ENCODE results near the gene ABTB2. TPM values are rescaled to one million over a fixed set of nuclear protein-coding genes. Genes with fewer than 3 reads are reported as not detected.

ABTB2 gene
- total RNA-seq, 2 experiments from 2014 or later = 0.97 TPM

DNA sequence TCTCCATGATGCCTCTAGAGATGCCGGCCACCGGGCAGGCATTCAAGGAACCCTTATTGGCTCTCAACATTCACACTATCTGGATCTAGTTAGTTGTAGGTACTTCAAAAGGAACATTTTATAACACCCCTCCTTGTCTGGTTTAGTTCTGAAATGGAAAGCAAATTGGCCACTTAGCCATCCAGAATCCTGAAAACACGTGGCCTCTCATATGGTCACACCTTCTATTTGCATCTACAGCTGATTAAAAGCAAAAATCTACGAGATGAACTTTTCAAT is 29.2 kb downstream of the ABTB2 start:
- DNase-seq (no peak), ATAC-seq (no peak)
- H3K36me3 Mint-ChIP-seq (ENCODE audit: low read depth) = no peaks in the 10 kb centered on the region
- H3K27ac Mint-ChIP-seq = no peak overlapping the region
- POLR2A ChIA-PET = no interaction called here
- H3K9me3 Mint-ChIP-seq (ENCODE audit: insufficient read depth) = no peaks in the 10 kb centered on the region
- H3K4me3 Mint-ChIP-seq = no peak overlapping the region
- H3K27me3 Mint-ChIP-seq (ENCODE audit: low read depth) = peaks cover 14% of the 10 kb centered on the region
- CTCF ChIA-PET = no interaction called here
- no peaks in the 10 kb centered on the region for H3K4me1 Mint-ChIP-seq (ENCODE audit: low read depth)

DNA sequence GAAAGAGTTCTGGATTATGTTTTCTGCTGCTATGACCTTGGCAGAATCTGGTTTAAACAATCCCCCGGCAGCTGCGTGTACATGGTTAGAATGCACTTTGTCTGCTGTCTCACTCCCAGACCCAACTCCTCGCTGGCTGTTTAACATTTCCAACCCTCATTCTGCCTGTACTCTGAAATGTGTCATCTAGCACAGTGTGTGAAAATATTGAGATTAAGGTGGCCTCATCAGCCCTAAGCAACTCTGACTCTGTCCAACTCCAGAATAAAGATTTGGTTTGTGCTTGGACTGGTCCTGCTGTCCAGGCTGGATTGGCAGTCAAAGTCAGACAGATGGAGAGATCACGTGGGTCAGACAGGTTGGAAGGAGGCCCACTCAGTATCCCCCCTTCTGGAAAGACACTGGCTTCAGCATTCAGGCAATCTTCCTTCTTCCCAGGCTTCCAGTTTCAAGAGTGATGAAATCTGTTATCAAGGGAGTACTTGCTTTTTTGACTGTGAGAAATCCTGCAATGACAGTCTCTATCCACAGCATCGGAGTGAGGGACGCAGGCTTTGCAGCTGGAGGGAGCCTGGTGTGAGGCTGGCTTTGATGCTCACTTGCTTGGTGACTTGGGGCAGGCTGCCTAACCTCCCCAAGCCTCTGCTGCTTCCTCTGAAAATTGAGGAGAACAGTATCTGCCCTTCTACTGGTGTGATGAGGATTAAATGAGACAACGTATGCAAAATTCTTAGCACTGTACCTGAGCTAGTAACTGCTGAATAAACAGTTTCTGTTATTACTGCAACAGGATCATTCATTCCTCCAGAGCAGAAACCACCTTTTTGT is 29.8 kb downstream of the ABTB2 start:
- ChIA-PET POLR2A (no interaction called here), CTCF (no interaction called here)
- H3K36me3 Mint-ChIP-seq (ENCODE audit: low read depth) = no peaks in the 10 kb centered on the region
- H3K4me1 Mint-ChIP-seq (ENCODE audit: low read depth) = no peaks in the 10 kb centered on the region
- no peak overlapping the region for H3K4me3 Mint-ChIP-seq
- ATAC-seq = no peak
- peaks cover 14% of the 10 kb centered on the region for H3K27me3 Mint-ChIP-seq (ENCODE audit: low read depth)
- no peak overlapping the region for H3K27ac Mint-ChIP-seq
- no peak for DNase-seq
- no peaks in the 10 kb centered on the region for H3K9me3 Mint-ChIP-seq (ENCODE audit: insufficient read depth)

DNA sequence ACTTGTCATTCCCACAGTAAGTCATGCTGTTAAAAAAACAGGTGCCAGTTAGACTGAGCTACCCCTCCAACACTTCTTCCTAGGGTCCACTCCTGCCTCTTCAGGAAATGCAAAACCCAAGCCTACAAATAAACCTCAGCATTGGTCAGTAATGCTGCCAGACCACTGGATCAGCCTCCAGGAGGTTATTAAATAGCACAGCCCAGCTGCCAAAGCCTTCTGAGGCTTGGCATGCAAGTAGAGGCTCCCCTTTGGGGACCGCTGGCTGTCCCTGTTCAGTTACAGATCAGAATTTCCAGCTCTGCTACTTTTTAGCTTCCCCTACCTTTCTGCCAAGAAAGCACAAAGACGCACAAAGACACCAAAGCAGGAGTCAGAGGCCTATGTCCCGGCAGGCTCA is 33.3 kb downstream of the ABTB2 start:
- ATAC-seq = no peak
- Mint-ChIP-seq H3K9me3 (ENCODE audit: insufficient read depth) (no peaks in the 10 kb centered on the region), H3K4me1 (ENCODE audit: low read depth) (no peaks in the 10 kb centered on the region), H3K4me3 (no peak overlapping the region), H3K36me3 (ENCODE audit: low read depth) (no peaks in the 10 kb centered on the region), H3K27ac (no peak overlapping the region), H3K27me3 (ENCODE audit: low read depth) (peaks cover 8% of the 10 kb centered on the region)
- POLR2A ChIA-PET = no interaction called here
- no peak for DNase-seq
- CTCF ChIA-PET = no interaction called here

DNA sequence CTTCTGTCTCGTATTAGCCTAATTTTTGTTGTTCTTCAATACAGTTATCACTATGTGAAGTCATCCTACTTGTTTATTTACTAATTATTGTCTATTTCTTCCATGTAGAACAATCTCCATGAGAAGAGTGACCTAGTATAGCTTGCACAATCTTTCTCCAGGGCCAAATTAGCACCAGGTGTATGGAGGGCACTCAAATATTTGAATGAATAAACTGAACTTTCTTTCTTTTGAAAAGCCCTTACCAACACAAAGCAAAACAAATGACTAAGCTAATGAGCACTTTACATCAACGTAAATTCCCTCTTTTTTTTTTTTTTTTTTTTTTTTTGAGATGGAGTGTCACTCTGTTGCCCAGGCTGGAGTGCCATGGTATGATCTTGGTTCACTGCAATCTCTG is 34.2 kb downstream of the ABTB2 start:
- no peak overlapping the region for H3K4me3 Mint-ChIP-seq
- no peaks in the 10 kb centered on the region for H3K4me1 Mint-ChIP-seq (ENCODE audit: low read depth)
- ChIA-PET CTCF (no interaction called here), POLR2A (no interaction called here)
- H3K27ac Mint-ChIP-seq = no peak overlapping the region
- H3K9me3 Mint-ChIP-seq (ENCODE audit: insufficient read depth) = no peaks in the 10 kb centered on the region
- ATAC-seq = no peak
- no peaks in the 10 kb centered on the region for H3K36me3 Mint-ChIP-seq (ENCODE audit: low read depth)
- peaks cover 3% of the 10 kb centered on the region for H3K27me3 Mint-ChIP-seq (ENCODE audit: low read depth)
- no peak for DNase-seq

DNA sequence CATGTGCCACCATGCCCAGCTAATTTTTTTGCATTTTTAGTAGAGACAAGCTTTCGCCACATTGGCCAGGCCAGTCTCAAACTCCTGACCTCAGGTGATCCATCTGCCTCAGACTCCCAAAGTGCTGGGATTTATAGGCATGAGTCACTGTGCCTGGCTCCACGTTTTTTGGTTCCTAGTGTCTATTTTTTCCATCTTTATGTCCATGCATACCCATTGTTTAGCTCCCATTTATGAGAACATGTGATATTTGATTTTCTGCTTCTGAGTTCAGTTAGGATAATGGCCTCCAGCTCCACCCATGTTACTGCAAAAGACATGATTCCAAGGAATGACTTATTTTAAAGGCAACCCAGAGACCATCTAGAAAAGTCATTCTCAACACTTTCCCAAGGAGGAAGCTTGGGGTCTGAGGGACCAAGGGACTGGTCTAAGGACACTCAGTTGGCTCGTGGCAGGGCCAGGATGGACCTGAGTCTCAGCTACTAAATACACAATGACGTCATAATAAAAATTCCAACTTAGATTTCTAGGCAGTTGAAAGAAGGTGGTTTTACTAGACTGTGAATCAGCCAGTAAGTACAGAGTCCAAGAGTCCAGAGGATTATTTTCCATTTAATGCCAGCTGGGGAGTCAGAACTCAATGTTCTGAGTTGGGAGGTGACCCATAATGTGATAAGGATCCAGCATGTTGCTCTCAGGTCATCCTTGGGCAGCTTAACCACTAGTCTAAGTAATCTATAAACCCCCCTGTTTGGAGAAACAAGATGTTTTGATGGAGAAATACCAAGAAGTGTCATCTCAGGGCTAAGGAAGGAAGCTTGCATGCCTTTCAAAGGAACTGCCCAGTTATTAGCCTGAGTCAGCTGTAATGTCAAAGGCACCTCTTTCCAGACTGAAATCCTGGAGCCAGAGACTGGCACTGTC is 39.4 kb downstream of the ABTB2 start:
- Mint-ChIP-seq H3K36me3 (ENCODE audit: low read depth) (no peaks in the 10 kb centered on the region), H3K9me3 (ENCODE audit: insufficient read depth) (no peaks in the 10 kb centered on the region), H3K27ac (no peak overlapping the region), H3K4me1 (ENCODE audit: low read depth) (peaks cover 17% of the 10 kb centered on the region), H3K4me3 (no peak overlapping the region), H3K27me3 (ENCODE audit: low read depth) (peaks cover 6% of the 10 kb centered on the region)
- no peak for DNase-seq
- CTCF ChIA-PET = interaction anchor here (1.3 kb wide), 1 partner anchor 144 kb away, joined by 4 read pairs; no protein-coding TSS in a partner anchor
- ATAC-seq = no peak
- POLR2A ChIA-PET = interaction anchor here (0.6 kb wide), 1 partner anchor 582 kb away, joined by 3 read pairs; no protein-coding TSS in a partner anchor

DNA sequence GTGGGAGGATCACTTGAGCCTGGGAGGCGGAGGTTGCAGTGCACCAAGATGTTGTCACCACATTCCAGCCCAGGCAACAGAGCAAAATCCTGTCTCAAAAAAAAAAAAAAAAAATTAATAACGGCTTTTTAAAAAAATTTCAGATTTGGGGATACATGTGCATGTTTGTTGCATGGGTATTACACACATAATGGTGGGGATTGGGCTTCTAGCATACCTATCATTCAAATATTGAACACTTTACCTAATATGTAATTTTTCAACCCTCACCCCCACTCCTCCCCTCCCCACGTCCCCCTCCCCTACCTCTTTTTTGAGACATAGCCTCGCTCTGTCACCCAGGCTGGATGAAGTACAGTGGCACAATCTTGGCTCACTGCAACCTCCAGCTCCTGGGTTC is 40.1 kb downstream of the ABTB2 start:
- CTCF ChIA-PET = no interaction called here
- H3K9me3 Mint-ChIP-seq (ENCODE audit: insufficient read depth) = no peaks in the 10 kb centered on the region
- DNase-seq = no peak
- H3K4me3 Mint-ChIP-seq = no peak overlapping the region
- H3K27ac Mint-ChIP-seq = no peak overlapping the region
- POLR2A ChIA-PET = interaction anchor here (0.6 kb wide), 1 partner anchor 581 kb away, joined by 3 read pairs; no protein-coding TSS in a partner anchor
- H3K36me3 Mint-ChIP-seq (ENCODE audit: low read depth) = no peaks in the 10 kb centered on the region
- peaks cover 24% of the 10 kb centered on the region for H3K4me1 Mint-ChIP-seq (ENCODE audit: low read depth)
- no peak for ATAC-seq
- peaks cover 5% of the 10 kb centered on the region for H3K27me3 Mint-ChIP-seq (ENCODE audit: low read depth)

DNA sequence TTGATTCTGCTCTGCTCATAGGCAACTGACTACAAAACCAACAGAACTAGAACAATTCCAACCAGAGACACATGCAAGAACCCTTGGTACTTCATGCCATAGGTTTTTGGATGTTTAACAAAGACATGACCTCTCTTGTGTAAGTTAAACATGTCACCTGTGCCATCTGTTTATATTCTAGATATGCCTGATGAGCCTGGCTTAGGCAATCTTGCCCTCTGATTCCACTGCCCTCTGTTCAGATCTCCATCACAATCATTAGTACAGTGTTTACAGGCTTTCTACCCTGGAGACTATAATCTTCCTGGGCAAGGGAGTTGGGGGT is 40.8 kb downstream of the ABTB2 start:
- DNase-seq (no peak), ATAC-seq (no peak)
- no peak overlapping the region for H3K4me3 Mint-ChIP-seq
- H3K4me1 Mint-ChIP-seq (ENCODE audit: low read depth) = peaks cover 29% of the 10 kb centered on the region
- H3K9me3 Mint-ChIP-seq (ENCODE audit: insufficient read depth) = no peaks in the 10 kb centered on the region
- ChIA-PET POLR2A (no interaction called here), CTCF (no interaction called here)
- no peak overlapping the region for H3K27ac Mint-ChIP-seq
- no peaks in the 10 kb centered on the region for H3K36me3 Mint-ChIP-seq (ENCODE audit: low read depth)
- peaks cover 5% of the 10 kb centered on the region for H3K27me3 Mint-ChIP-seq (ENCODE audit: low read depth)

DNA sequence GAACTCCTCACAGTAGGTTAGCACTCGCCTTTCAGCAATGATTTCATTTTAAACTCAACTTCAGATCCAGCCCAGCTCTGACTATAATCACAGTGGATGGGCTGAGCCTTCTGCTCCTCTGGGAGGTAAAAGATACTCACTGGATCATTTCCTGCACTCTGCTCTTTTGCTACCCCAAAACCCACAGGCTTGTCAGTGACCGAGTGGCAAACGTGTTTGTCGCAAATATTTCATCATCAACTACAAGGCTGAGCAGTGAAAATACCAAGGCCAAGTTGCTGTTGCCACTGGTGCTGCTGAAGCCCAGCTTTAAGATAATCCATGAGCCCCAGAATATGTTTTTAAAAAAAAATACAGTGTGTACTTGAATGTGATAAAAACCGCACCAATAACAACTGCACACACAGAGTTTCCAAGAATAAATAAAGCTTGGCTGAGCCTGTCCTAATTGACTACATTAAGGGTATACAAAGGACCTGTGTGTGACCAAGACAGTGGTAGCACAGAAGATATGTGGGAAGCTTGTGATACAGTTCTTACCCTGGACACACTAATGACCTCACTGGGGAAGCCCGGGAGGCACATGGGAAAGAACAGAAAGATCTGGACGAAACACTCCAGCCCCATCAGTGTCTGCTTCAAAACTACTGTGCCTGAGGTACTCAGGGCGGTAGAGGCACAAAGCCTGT is 41.3 kb downstream of the ABTB2 start:
- Mint-ChIP-seq H3K36me3 (ENCODE audit: low read depth) (no peaks in the 10 kb centered on the region), H3K27ac (no peak overlapping the region), H3K4me3 (no peak overlapping the region), H3K9me3 (ENCODE audit: insufficient read depth) (no peaks in the 10 kb centered on the region), H3K4me1 (ENCODE audit: low read depth) (peaks cover 29% of the 10 kb centered on the region), H3K27me3 (ENCODE audit: low read depth) (peaks cover 5% of the 10 kb centered on the region)
- CTCF ChIA-PET = no interaction called here
- POLR2A ChIA-PET = no interaction called here
- ATAC-seq (no peak), DNase-seq (no peak)

DNA sequence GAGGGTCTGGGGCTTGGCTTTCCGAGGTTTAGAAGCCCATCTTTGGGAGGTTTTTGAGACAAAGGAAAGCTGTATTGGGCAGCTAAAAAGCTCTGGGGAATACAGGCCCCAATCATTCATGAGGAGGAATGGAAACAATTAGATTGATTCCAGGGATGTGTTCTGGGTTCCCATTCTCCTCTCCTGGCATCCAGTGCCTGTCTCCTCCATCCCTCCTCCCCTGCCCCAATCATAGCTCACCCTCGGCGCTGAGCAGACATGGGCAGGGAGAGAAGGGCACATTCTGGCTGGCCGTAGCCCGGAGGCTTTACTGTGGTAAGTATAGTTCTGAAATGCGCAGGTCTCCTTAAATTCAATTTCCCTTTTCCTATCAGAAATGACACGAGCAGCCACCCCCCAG is 42.4 kb downstream of the ABTB2 start:
- Mint-ChIP-seq H3K27ac (no peak overlapping the region), H3K4me1 (ENCODE audit: low read depth) (peaks cover 36% of the 10 kb centered on the region), H3K4me3 (no peak overlapping the region), H3K27me3 (ENCODE audit: low read depth) (peaks cover 5% of the 10 kb centered on the region), H3K9me3 (ENCODE audit: insufficient read depth) (no peaks in the 10 kb centered on the region), H3K36me3 (ENCODE audit: low read depth) (no peaks in the 10 kb centered on the region)
- CTCF ChIA-PET = no interaction called here
- POLR2A ChIA-PET = no interaction called here
- no peak for DNase-seq
- ATAC-seq = no peak

DNA sequence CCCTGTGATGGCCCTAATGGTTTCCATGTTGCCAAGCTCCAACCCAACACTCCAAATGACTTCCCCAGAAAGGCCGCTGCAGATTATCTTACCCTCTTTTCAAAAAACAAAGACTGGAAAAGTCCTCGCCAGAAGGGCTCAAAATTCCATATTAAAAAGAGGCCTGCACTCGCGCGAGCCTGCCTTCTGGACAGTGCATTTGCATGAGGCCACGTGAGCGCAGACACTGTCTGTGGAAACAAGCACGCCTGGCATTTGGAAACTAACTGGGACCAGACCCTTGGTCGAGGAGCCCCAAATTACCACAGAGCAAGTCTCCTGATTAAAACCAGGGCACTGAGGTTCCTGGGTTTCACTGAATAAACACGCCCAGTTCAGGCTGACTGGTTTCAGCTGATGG is 42.9 kb downstream of the ABTB2 start:
- no peaks in the 10 kb centered on the region for H3K9me3 Mint-ChIP-seq (ENCODE audit: insufficient read depth)
- H3K36me3 Mint-ChIP-seq (ENCODE audit: low read depth) = no peaks in the 10 kb centered on the region
- H3K4me3 Mint-ChIP-seq = no peak overlapping the region
- peaks cover 9% of the 10 kb centered on the region for H3K27me3 Mint-ChIP-seq (ENCODE audit: low read depth)
- H3K4me1 Mint-ChIP-seq (ENCODE audit: low read depth) = peaks cover 41% of the 10 kb centered on the region
- ChIA-PET POLR2A (no interaction called here), CTCF (no interaction called here)
- DNase-seq = no peak
- ATAC-seq = no peak
- no peak overlapping the region for H3K27ac Mint-ChIP-seq

DNA sequence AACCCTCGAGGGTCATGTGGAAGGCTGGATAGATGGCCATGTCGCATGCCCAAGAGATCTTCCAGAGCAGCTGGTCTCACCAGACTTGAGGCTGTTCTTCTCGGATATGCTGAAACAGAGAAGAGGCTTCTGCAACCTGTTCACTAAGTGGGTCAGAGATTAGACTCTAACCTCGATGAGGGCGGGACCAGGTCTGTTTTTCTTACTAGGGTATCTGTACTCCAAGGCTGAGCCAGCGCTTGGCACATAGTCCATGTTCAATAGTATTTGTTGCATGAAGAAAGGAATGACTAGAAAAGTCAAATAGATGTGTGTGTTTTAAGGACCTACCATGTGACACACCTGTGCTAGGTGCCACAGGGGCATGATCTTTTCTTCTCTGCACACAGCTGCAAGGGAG is 43.6 kb downstream of the ABTB2 start:
- no peak for DNase-seq
- Mint-ChIP-seq H3K36me3 (ENCODE audit: low read depth) (no peaks in the 10 kb centered on the region), H3K27ac (no peak overlapping the region), H3K4me1 (ENCODE audit: low read depth) (peaks cover 45% of the 10 kb centered on the region), H3K4me3 (no peak overlapping the region), H3K9me3 (ENCODE audit: insufficient read depth) (no peaks in the 10 kb centered on the region), H3K27me3 (ENCODE audit: low read depth) (peaks cover 9% of the 10 kb centered on the region)
- ATAC-seq = no peak
- ChIA-PET POLR2A (no interaction called here), CTCF (no interaction called here)

DNA sequence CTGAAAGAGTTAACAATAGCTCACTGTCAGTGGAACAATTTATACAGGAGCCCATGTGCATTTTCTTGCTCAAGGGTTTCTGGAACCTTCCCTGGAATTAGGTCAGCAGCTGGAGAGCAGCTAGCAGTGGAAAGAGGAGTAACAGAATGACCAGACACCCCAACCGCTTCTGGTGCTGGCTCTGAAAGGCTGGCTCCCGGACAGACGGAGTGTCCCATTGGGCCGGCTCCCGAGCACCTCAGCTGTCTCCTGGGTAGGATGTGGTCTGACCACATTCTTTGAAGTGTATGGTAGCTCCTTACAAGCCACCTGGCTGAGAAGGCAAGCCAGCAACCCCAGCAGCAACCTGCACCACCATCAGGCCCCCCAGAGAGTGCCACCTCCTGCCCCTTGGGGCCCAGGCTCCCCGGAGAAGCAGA is 44.7 kb downstream of the ABTB2 start:
- peak; percentile 77 for DNase-seq
- H3K9me3 Mint-ChIP-seq (ENCODE audit: insufficient read depth) = no peaks in the 10 kb centered on the region
- H3K27ac Mint-ChIP-seq = no peak overlapping the region
- ATAC-seq = peak; percentile 88
- H3K4me1 Mint-ChIP-seq (ENCODE audit: low read depth) = peaks cover 56% of the 10 kb centered on the region
- H3K4me3 Mint-ChIP-seq = peak overlapping the region; percentile 15
- CTCF ChIA-PET = interaction anchor here (0.7 to 2.0 kb wide), 6 partner anchors 8 to 139 kb away, joined by 3 to 11 read pairs (median 4); partner anchors contain the start of gene ABTB2
- H3K27me3 Mint-ChIP-seq (ENCODE audit: low read depth) = peaks cover 5% of the 10 kb centered on the region
- H3K36me3 Mint-ChIP-seq (ENCODE audit: low read depth) = no peaks in the 10 kb centered on the region
- POLR2A ChIA-PET = no interaction called here

Data from activated CD8-positive, alpha-beta T cell treated with anti-CD3 and anti-CD28 coated beads, Interleukin-2, amount 10 ng/mL, durations not matched to agents 7 days and 5 days (primary cell).